Activated naive CD8-positive, alpha-beta T cell treated with anti-CD3 and anti-CD28 coated beads, Interleukin-2, amount 10 ng/mL, durations not matched to agents 7 days and 5 days (primary cell): ENCODE data around the gene GDF7. TPM values are rescaled to one million over a fixed set of nuclear protein-coding genes. Genes with fewer than 3 reads are reported as not detected.
A peak's percentile ranks its signal among the peaks of the same experiment; 100 is the strongest.

Experiments used
- ATAC-seq: fragments of 150-1000 bp; cut with Tn5 transposase; one replicate; pipeline ENCODE4 v1.10.0; 2021; ENCODE audit warnings: low read depth, moderate library complexity
- POLR2A ChIA-PET: fragments of 350-600 bp; sonication (Branson Sonifier 250); formaldehyde crosslinking; loops from one replicate; lab custom pipeline; 2021; ENCODE audit warnings: antibody characterized with exemption; lab: Charles Lee
- DNase-seq: peaks from one replicate; pipeline ENCODE4 v3.0.0; 2021
- H3K27ac Mint-ChIP-seq: one replicate; pipeline ENCODE4 v1.8.0; 2022; ENCODE audit warnings: mild to moderate bottlenecking, mixed read lengths
- H3K27me3 Mint-ChIP-seq: one replicate; pipeline ENCODE4 v1.8.0; 2022; ENCODE audit warnings: mild to moderate bottlenecking, moderate library complexity, mixed read lengths
- H3K36me3 Mint-ChIP-seq: one replicate; pipeline ENCODE4 v1.8.0; 2021; ENCODE audit warnings: mild to moderate bottlenecking, mixed read lengths
- H3K4me1 Mint-ChIP-seq: one replicate; pipeline ENCODE4 v1.8.0; 2021; ENCODE audit warnings: mixed read lengths
- H3K4me3 Mint-ChIP-seq: one replicate; pipeline ENCODE4 v1.8.0; 2022; ENCODE audit warnings: mild to moderate bottlenecking, moderate library complexity, mixed read lengths
- H3K9me3 Mint-ChIP-seq: one replicate; pipeline ENCODE4 v1.8.0; 2021; ENCODE audit warnings: mixed read lengths
- total RNA-seq, 2 experiments: library from RNA; stranded (reverse); gene quantifications; one replicate each; pipeline ENCODE4 v1.2.3, GENCODE V29; 2021

GDF7 gene
- total RNA-seq, 2 experiments from 2014 or later, result not detected

DNA sequence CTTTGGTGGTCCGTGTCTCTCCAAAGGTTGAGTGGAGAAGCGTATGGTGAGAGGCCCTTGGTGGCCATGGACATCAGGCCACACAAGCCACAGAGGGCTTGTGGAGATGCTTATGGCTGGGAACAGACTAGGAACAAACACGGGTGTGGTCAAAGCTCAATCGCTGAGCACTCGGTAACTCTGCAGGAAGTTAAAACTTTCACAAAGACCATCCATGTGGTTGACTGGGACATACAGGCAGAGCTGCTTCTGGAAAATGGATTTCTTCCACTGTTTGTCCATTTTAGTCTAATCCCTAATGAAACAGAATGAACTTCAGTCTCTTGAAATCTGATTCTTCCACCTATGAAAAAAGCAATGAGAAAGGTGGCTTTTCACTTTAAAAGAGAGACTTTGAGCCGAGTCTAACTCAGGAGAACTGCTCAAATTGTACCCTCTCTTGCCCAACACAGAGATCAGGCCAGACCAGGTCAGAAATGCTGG is 17.7 kb downstream of the GDF7 start:
- H3K4me3 Mint-ChIP-seq, result no peak overlapping the region
- POLR2A ChIA-PET, result no interaction called here
- no peaks in the 10 kb centered on the region for H3K27me3 Mint-ChIP-seq
- H3K36me3 Mint-ChIP-seq, result peaks cover 24% of the 10 kb centered on the region
- ATAC-seq, result no peak
- DNase-seq, result no peak
- no peaks in the 10 kb centered on the region for H3K4me1 Mint-ChIP-seq
- no peaks in the 10 kb centered on the region for H3K9me3 Mint-ChIP-seq
- H3K27ac Mint-ChIP-seq, result no peak overlapping the region

- Mint-ChIP-seq H3K27ac (no peak overlapping the region), H3K27me3 (no peaks in the 10 kb centered on the region), H3K9me3 (no peaks in the 10 kb centered on the region), H3K36me3 (peaks cover 24% of the 10 kb centered on the region), H3K4me3 (no peak overlapping the region), H3K4me1 (no peaks in the 10 kb centered on the region)
- no peak for DNase-seq
- POLR2A ChIA-PET, result no interaction called here
- no peak for ATAC-seq
Measured at GRCh38 chr2:20687260-20687832, 20.4 kb downstream of the GDF7 start.

- H3K9me3 Mint-ChIP-seq, result no peaks in the 10 kb centered on the region
- no peak overlapping the region for H3K4me3 Mint-ChIP-seq
- POLR2A ChIA-PET, result no interaction called here
- no peaks in the 10 kb centered on the region for H3K4me1 Mint-ChIP-seq
- H3K27me3 Mint-ChIP-seq, result no peaks in the 10 kb centered on the region
- peaks cover 21% of the 10 kb centered on the region for H3K36me3 Mint-ChIP-seq
- ATAC-seq, result no peak
- no peak overlapping the region for H3K27ac Mint-ChIP-seq
- DNase-seq, result no peak
Measured at GRCh38 chr2:20689428-20690264, 22.7 kb downstream of the GDF7 start.

DNA sequence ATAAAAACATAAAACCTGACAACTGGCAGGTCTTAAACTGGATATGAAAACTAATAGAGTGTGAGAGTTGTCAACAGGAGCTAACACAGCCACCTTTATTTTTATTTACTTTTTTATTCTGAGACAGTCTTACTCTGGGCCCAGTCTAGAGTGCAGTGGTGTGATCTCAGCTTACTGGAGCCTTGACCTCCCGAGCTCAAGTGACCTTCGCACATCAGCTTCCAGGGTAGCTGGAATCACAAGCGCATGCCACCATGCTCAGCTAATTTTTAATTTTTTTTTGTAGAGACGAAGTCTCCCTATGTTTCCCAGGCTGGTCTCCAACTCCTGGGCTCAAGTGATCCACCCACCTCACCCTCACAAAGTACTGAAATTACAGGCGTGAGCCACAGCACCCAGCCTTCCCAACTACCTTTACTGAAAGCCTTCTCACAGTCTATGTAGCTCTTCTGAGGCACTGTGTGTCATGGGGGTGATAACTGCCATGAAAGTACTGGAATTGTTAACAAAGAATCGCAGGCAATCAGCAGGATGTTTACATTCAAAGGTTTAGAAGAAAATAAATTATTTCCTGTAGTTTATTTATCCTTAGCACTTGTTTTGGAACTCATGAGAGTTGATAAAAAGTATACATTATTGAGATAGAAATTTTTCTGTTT is 24.3 kb downstream of the GDF7 start:
- H3K27me3 Mint-ChIP-seq, result no peaks in the 10 kb centered on the region
- H3K4me3 Mint-ChIP-seq, result no peak overlapping the region
- no peaks in the 10 kb centered on the region for H3K9me3 Mint-ChIP-seq
- POLR2A ChIA-PET, result no interaction called here
- H3K36me3 Mint-ChIP-seq, result peaks cover 20% of the 10 kb centered on the region
- ATAC-seq (no peak), DNase-seq (no peak)
- no peak overlapping the region for H3K27ac Mint-ChIP-seq
- H3K4me1 Mint-ChIP-seq, result no peaks in the 10 kb centered on the region

GRCh38 chr2:20692081-20692480 is 25.1 kb downstream of the GDF7 start:
- no peaks in the 10 kb centered on the region for H3K27me3 Mint-ChIP-seq
- no peak for ATAC-seq
- H3K27ac Mint-ChIP-seq, result no peak overlapping the region
- no peak overlapping the region for H3K4me3 Mint-ChIP-seq
- no peaks in the 10 kb centered on the region for H3K4me1 Mint-ChIP-seq
- no peak for DNase-seq
- no peaks in the 10 kb centered on the region for H3K9me3 Mint-ChIP-seq
- POLR2A ChIA-PET, result no interaction called here
- H3K36me3 Mint-ChIP-seq, result peaks cover 18% of the 10 kb centered on the region

- ATAC-seq (no peak), DNase-seq (no peak)
- Mint-ChIP-seq H3K36me3 (peaks cover 10% of the 10 kb centered on the region), H3K27ac (no peak overlapping the region), H3K27me3 (no peaks in the 10 kb centered on the region), H3K4me3 (no peak overlapping the region), H3K9me3 (no peaks in the 10 kb centered on the region), H3K4me1 (no peaks in the 10 kb centered on the region)
- POLR2A ChIA-PET, result no interaction called here
Measured at GRCh38 chr2:20693317-20693716, 26.4 kb downstream of the GDF7 start.

- POLR2A ChIA-PET, result no interaction called here
- Mint-ChIP-seq H3K4me3 (no peak overlapping the region), H3K9me3 (no peaks in the 10 kb centered on the region), H3K27me3 (no peaks in the 10 kb centered on the region), H3K27ac (no peak overlapping the region), H3K36me3 (peaks cover 7% of the 10 kb centered on the region), H3K4me1 (peaks cover 11% of the 10 kb centered on the region)
- ATAC-seq (no peak), DNase-seq (no peak)
Measured at GRCh38 chr2:20696366-20696765, 29.4 kb downstream of the GDF7 start.

DNA sequence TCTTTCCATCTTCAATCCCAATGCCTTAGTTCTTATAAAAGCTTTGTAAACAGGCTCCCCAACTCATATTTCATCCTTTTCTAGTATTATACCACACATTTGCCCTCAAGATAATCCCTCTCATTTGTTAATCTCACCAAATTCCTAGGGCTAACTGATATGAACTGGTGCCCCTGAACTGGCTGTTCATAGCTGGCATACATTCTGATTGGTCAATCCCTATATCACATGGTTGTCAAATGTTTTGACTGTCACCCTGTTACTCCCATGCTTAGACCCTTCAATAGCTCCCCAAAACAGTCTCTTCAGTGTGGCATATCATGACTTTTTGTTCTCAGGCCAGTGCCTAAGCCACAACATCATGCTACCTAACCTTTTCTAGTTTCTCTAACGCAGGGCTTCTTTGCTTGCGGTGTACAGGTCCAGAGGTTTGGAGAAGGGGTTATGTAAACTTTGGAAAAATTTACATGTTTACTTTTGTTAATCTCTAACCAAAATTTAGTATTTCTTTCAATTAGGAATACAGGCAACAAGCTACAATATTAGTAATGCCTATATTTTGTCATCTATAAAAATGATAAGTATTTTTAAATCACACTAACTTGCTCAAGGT is 30.5 kb downstream of the GDF7 start:
- no peak for DNase-seq
- Mint-ChIP-seq H3K4me1 (peaks cover 11% of the 10 kb centered on the region), H3K9me3 (no peaks in the 10 kb centered on the region), H3K27me3 (no peaks in the 10 kb centered on the region), H3K4me3 (no peak overlapping the region), H3K27ac (no peak overlapping the region), H3K36me3 (peaks cover 8% of the 10 kb centered on the region)
- POLR2A ChIA-PET, result no interaction called here
- ATAC-seq, result no peak

DNA sequence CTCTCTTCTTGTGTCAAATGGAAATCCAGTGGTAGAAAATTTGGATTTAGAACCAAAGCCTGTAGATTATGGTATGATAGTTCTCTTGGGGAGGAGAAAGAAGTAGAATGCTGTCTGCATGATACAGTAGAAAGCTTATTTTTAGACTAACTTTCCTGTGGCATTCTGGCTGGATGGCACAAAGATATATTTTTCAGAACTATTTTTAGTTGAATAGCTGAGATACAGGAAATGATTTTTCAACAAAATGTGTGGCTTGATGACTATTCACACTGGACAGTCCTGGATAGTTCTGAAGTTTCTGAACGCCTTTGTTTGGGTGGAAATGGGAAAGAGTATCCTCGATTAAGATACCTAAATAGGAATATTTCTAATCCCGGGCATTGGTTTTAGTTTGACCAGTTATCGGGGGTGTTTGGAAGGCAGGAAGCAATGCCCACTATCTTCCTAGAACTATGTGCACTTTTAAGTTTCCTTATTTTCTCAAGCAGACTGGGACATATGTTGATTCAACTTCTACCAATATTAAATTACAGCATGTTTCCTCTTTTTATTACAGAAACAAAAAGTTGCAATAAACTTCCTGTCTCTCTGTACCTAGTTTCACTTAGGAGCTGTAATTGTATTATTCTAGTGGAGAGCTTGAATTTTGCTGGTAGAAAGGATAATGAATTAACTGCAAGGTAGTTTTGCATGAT is 32.1 kb downstream of the GDF7 start:
- Mint-ChIP-seq H3K27me3 (no peaks in the 10 kb centered on the region), H3K27ac (peak overlapping the region; percentile 23), H3K9me3 (no peaks in the 10 kb centered on the region), H3K4me1 (peaks cover 11% of the 10 kb centered on the region), H3K4me3 (no peak overlapping the region), H3K36me3 (peaks cover 8% of the 10 kb centered on the region)
- no peak for ATAC-seq
- DNase-seq, result no peak
- POLR2A ChIA-PET, result no interaction called here

- Mint-ChIP-seq H3K27me3 (no peaks in the 10 kb centered on the region), H3K9me3 (no peaks in the 10 kb centered on the region), H3K36me3 (peaks cover 6% of the 10 kb centered on the region), H3K27ac (no peak overlapping the region), H3K4me1 (peaks cover 11% of the 10 kb centered on the region), H3K4me3 (no peak overlapping the region)
- DNase-seq (no peak), ATAC-seq (no peak)
- POLR2A ChIA-PET, result no interaction called here
Measured at GRCh38 chr2:20702563-20702962, 35.6 kb downstream of the GDF7 start.

DNA sequence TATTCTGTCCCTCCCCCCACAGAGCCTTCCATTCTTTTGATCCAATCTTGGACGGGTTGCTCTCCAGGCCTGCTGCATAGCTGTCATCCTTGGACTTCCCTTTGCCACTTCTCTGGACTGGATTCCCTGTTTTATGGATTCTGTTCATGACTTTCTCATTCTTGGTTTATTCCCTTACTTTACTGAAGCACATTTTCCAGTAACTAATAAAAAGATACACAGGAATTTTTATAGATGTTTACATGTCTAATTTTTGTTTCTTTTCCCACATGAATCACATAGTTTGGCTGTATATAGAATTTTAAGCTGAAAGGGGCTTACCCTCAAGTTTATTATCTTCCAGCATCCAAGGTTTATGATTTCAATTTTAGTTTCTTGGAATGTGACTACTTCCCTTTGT is 37.9 kb downstream of the GDF7 start:
- H3K9me3 Mint-ChIP-seq, result no peaks in the 10 kb centered on the region
- ATAC-seq (no peak), DNase-seq (no peak)
- peaks cover 2% of the 10 kb centered on the region for H3K36me3 Mint-ChIP-seq
- POLR2A ChIA-PET, result no interaction called here
- H3K27me3 Mint-ChIP-seq, result no peaks in the 10 kb centered on the region
- no peak overlapping the region for H3K4me3 Mint-ChIP-seq
- H3K27ac Mint-ChIP-seq, result no peak overlapping the region
- H3K4me1 Mint-ChIP-seq, result peaks cover under 1% of the 10 kb centered on the region

DNA sequence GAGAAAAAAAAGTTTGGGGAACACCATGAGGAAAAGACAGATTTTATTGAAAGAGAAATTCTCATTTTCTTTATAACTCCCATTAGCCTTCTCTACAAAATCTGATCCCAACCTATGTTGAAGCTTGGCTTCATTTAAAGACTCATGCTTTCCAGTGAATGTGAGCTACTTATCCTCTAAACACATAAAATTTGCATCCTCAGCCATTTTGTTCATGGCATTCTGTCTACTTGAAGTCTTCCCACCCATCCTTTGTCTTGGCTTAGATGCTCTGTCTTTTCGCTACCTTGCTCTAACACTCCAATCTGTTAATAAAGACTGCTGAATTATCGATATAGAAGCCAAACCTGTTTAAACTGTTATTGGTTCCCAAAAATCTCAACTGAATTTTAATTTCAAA is 39.3 kb downstream of the GDF7 start:
- Mint-ChIP-seq H3K27me3 (no peaks in the 10 kb centered on the region), H3K36me3 (peaks cover 8% of the 10 kb centered on the region), H3K4me3 (no peak overlapping the region), H3K27ac (no peak overlapping the region), H3K9me3 (no peaks in the 10 kb centered on the region), H3K4me1 (no peaks in the 10 kb centered on the region)
- DNase-seq (no peak), ATAC-seq (no peak)
- POLR2A ChIA-PET, result no interaction called here

GRCh38 chr2:20706786-20707185 is 39.8 kb downstream of the GDF7 start:
- H3K4me3 Mint-ChIP-seq, result no peak overlapping the region
- H3K27me3 Mint-ChIP-seq, result no peaks in the 10 kb centered on the region
- POLR2A ChIA-PET, result no interaction called here
- ATAC-seq (no peak), DNase-seq (no peak)
- H3K27ac Mint-ChIP-seq, result no peak overlapping the region
- no peaks in the 10 kb centered on the region for H3K4me1 Mint-ChIP-seq
- H3K36me3 Mint-ChIP-seq, result peaks cover 11% of the 10 kb centered on the region
- H3K9me3 Mint-ChIP-seq, result no peaks in the 10 kb centered on the region
